Measurements from ENCODE around the gene PARVB.
A peak's percentile ranks its signal among the peaks of the same experiment; 100 is the strongest.

Gene PARVB

GRCh38 chr22:44128958-44129618 is 105.0 kb downstream of the PARVB start:
- no peak for DNase-seq (ENCODE audit: low spot score)
- H2BK120ac ChIP-seq (ENCODE audit: low read depth, low read length): no peak overlapping the region
- no peak overlapping the region for H3K4me3 ChIP-seq (ENCODE audit: low read length in 2 of 2)
- H3K4me1 ChIP-seq (ENCODE audit: control insufficient read depth in 2 of 2, insufficient read depth in 1 of 2, low read depth in 1 of 2, low read length in 2 of 2): peaks cover 4 to 9% of the 10 kb centered on the region in 2 donors
- no peak overlapping the region for H2BK15ac ChIP-seq (ENCODE audit: low read length)
- H3K9ac ChIP-seq (ENCODE audit: low read depth, low read length, poor library complexity): no peak overlapping the region
- H3K27ac ChIP-seq (replicated peaks; ENCODE audit: low read length): no peak overlapping the region
- H3K27me3 ChIP-seq (ENCODE audit: control insufficient read depth in 3 of 3, insufficient read depth in 3 of 3, low read depth in 1 of 3, low read length in 3 of 3): no peaks in the 10 kb centered on the region
- no peak overlapping the region for H3K23ac ChIP-seq (ENCODE audit: low read depth, low read length, poor library complexity)
- no CpG with 5 or more reads among the region's 19 CpGs for WGBS, 2 donors (ENCODE audit: extremely low coverage in 2 of 2, insufficient read length in 2 of 2, insufficient replicate concordance in 1 of 2)
- no peak overlapping the region for H3K18ac ChIP-seq (ENCODE audit: low read length)
- H3K4ac ChIP-seq (ENCODE audit: low read length): no peak overlapping the region
- no peak overlapping the region for H4K91ac ChIP-seq (ENCODE audit: low read depth, low read length, poor library complexity)
- no peaks in the 10 kb centered on the region for H3K79me1 ChIP-seq (ENCODE audit: low read depth, low read length)
- no peak overlapping the region for H2AFZ ChIP-seq (ENCODE audit: low read length)
- peak overlapping the region; percentile 22 for H2AK5ac ChIP-seq (ENCODE audit: low read depth, low read length)
- H3K36me3 ChIP-seq (replicated peaks in 1 of 2; ENCODE audit: control insufficient read depth in 2 of 2, insufficient read depth in 2 of 2, low read length in 2 of 2): no peaks in the 10 kb centered on the region
- peaks cover 3 to 8% of the 10 kb centered on the region in 2 donors for H3K9me3 ChIP-seq (replicated peaks in 1 of 2; ENCODE audit: control insufficient read depth in 2 of 2, insufficient read depth in 1 of 2, low read depth in 1 of 2, low read length in 2 of 2)
- H3K14ac ChIP-seq (ENCODE audit: low read length): peak overlapping the region; percentile 79
- H4K8ac ChIP-seq (ENCODE audit: low read depth, low read length): no peak overlapping the region
- no peak overlapping the region for H2BK5ac ChIP-seq (ENCODE audit: low read length)
- H3K4me2 ChIP-seq (ENCODE audit: insufficient read depth, low read length, poor library complexity, severe bottlenecking): no peak overlapping the region
- no peak overlapping the region for H2BK12ac ChIP-seq (ENCODE audit: low read length)

DNA sequence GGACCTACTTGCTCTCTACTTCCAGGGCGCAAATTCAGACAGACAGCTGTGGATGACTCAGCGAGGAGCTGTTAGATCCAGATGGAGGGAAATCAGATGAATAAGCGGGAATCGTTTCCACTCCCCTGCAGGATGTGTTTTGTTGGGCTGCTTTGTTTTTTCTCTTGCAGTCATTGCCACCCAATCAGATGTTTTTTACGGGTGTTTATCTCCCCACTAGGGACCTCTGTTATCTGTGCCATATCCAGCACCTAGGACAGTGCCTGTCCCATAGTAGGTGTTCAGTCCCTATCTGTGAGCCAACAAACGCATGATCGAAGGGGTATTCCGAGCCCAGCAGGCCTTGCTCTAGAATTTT is 105.5 kb downstream of the PARVB start:
- no peaks in the 10 kb centered on the region for H3K27me3 ChIP-seq (ENCODE audit: control insufficient read depth in 3 of 3, insufficient read depth in 3 of 3, low read depth in 1 of 3, low read length in 3 of 3)
- peaks cover 4 to 9% of the 10 kb centered on the region in 2 donors for H3K4me1 ChIP-seq (ENCODE audit: control insufficient read depth in 2 of 2, insufficient read depth in 1 of 2, low read depth in 1 of 2, low read length in 2 of 2)
- no peak overlapping the region for H3K4me2 ChIP-seq (ENCODE audit: insufficient read depth, low read length, poor library complexity, severe bottlenecking)
- no peak overlapping the region for H3K27ac ChIP-seq (replicated peaks; ENCODE audit: low read length)
- no peaks in the 10 kb centered on the region for H3K79me1 ChIP-seq (ENCODE audit: low read depth, low read length)
- H4K8ac ChIP-seq (ENCODE audit: low read depth, low read length): no peak overlapping the region
- no peaks in the 10 kb centered on the region for H3K36me3 ChIP-seq (replicated peaks in 1 of 2; ENCODE audit: control insufficient read depth in 2 of 2, insufficient read depth in 2 of 2, low read length in 2 of 2)
- no peak overlapping the region for H3K23ac ChIP-seq (ENCODE audit: low read depth, low read length, poor library complexity)
- WGBS, 2 donors (ENCODE audit: extremely low coverage in 2 of 2, insufficient read length in 2 of 2, insufficient replicate concordance in 1 of 2): no CpG with 5 or more reads among the region's 8 CpGs
- H3K9ac ChIP-seq (ENCODE audit: low read depth, low read length, poor library complexity): no peak overlapping the region
- no peak overlapping the region for H3K4me3 ChIP-seq (ENCODE audit: low read length in 2 of 2)
- H2AK5ac ChIP-seq (ENCODE audit: low read depth, low read length): no peak overlapping the region
- no peak overlapping the region for H2BK5ac ChIP-seq (ENCODE audit: low read length)
- H3K14ac ChIP-seq (ENCODE audit: low read length): no peak overlapping the region
- peaks cover 3 to 8% of the 10 kb centered on the region in 2 donors for H3K9me3 ChIP-seq (replicated peaks in 1 of 2; ENCODE audit: control insufficient read depth in 2 of 2, insufficient read depth in 1 of 2, low read depth in 1 of 2, low read length in 2 of 2)
- no peak overlapping the region for H2BK15ac ChIP-seq (ENCODE audit: low read length)
- no peak overlapping the region for H2BK120ac ChIP-seq (ENCODE audit: low read depth, low read length)
- no peak overlapping the region for H2BK12ac ChIP-seq (ENCODE audit: low read length)
- H2AFZ ChIP-seq (ENCODE audit: low read length): peak overlapping the region; percentile 21
- no peak overlapping the region for H3K18ac ChIP-seq (ENCODE audit: low read length)
- no peak for DNase-seq (ENCODE audit: low spot score)
- H3K4ac ChIP-seq (ENCODE audit: low read length): no peak overlapping the region
- H4K91ac ChIP-seq (ENCODE audit: low read depth, low read length, poor library complexity): no peak overlapping the region

DNA sequence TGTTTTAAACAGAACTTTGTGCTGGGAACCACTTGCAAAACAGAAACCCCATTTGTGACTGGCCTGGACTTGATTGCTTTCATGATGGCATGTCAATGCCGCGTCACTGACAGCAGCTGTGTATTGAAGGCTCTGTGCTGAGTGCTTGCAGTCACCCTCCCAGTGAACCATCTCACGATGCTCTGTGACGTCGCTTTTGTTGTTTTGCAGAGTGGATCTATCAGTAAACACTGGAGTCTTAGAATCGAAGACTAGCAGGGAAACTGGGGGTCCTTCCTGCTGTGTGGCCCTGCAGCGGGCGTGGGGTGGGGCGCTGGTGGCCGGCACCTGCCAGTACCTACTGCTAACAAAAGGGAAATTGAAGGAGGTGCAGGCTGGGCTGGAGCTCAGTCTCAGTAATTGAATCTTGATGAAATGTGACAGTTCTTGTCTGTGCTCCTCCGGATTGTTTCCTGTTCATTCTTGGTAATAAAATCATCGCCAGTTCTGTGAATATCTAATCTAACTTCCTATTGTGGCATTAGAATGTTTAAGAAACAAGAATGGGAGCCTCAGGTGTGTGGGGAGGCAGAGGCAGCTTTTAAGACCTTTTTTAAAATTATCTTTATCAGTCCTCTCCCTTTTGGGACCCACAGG is 106.1 kb downstream of the PARVB start:
- Histone ChIP-seq H2BK15ac (ENCODE audit: low read length) (no peak overlapping the region), H2AK5ac (ENCODE audit: low read depth, low read length) (no peak overlapping the region), H3K4me1 (ENCODE audit: control insufficient read depth in 2 of 2, insufficient read depth in 1 of 2, low read depth in 1 of 2, low read length in 2 of 2) (peaks cover 4 to 9% of the 10 kb centered on the region in 2 donors), H3K27me3 (ENCODE audit: control insufficient read depth in 3 of 3, insufficient read depth in 3 of 3, low read depth in 1 of 3, low read length in 3 of 3) (no peaks in the 10 kb centered on the region), H3K4me2 (ENCODE audit: insufficient read depth, low read length, poor library complexity, severe bottlenecking) (no peak overlapping the region), H2BK12ac (ENCODE audit: low read length) (no peak overlapping the region), H3K14ac (ENCODE audit: low read length) (no peak overlapping the region), H3K9ac (ENCODE audit: low read depth, low read length, poor library complexity) (no peak overlapping the region), H3K18ac (ENCODE audit: low read length) (no peak overlapping the region), H4K91ac (ENCODE audit: low read depth, low read length, poor library complexity) (no peak overlapping the region), H3K23ac (ENCODE audit: low read depth, low read length, poor library complexity) (no peak overlapping the region), H3K79me1 (ENCODE audit: low read depth, low read length) (no peaks in the 10 kb centered on the region), H3K4me3 (ENCODE audit: low read length in 2 of 2) (no peak overlapping the region), H2BK120ac (ENCODE audit: low read depth, low read length) (no peak overlapping the region), H3K4ac (ENCODE audit: low read length) (no peak overlapping the region), H2AFZ (ENCODE audit: low read length) (peak overlapping the region; percentile 21), H3K9me3 (replicated peaks in 1 of 2; ENCODE audit: control insufficient read depth in 2 of 2, insufficient read depth in 1 of 2, low read depth in 1 of 2, low read length in 2 of 2) (peaks cover 3 to 8% of the 10 kb centered on the region in 2 donors), H3K27ac (replicated peaks; ENCODE audit: low read length) (no peak overlapping the region), H2BK5ac (ENCODE audit: low read length) (no peak overlapping the region), H4K8ac (ENCODE audit: low read depth, low read length) (no peak overlapping the region), H3K36me3 (replicated peaks in 1 of 2; ENCODE audit: control insufficient read depth in 2 of 2, insufficient read depth in 2 of 2, low read length in 2 of 2) (no peaks in the 10 kb centered on the region)
- no CpG with 5 or more reads among the region's 12 CpGs for WGBS, 2 donors (ENCODE audit: extremely low coverage in 2 of 2, insufficient read length in 2 of 2, insufficient replicate concordance in 1 of 2)
- no peak for DNase-seq (ENCODE audit: low spot score)

- Histone ChIP-seq H3K27ac (replicated peaks; ENCODE audit: low read length) (no peak overlapping the region), H3K4me3 (ENCODE audit: low read length in 2 of 2) (no peak overlapping the region), H3K79me1 (ENCODE audit: low read depth, low read length) (no peaks in the 10 kb centered on the region), H3K18ac (ENCODE audit: low read length) (no peak overlapping the region), H3K27me3 (ENCODE audit: control insufficient read depth in 3 of 3, insufficient read depth in 3 of 3, low read depth in 1 of 3, low read length in 3 of 3) (no peaks in the 10 kb centered on the region), H2BK12ac (ENCODE audit: low read length) (no peak overlapping the region), H3K4me1 (ENCODE audit: control insufficient read depth in 2 of 2, insufficient read depth in 1 of 2, low read depth in 1 of 2, low read length in 2 of 2) (peaks cover 4 to 8% of the 10 kb centered on the region in 2 donors), H4K91ac (ENCODE audit: low read depth, low read length, poor library complexity) (no peak overlapping the region), H3K23ac (ENCODE audit: low read depth, low read length, poor library complexity) (no peak overlapping the region), H3K14ac (ENCODE audit: low read length) (no peak overlapping the region), H2BK5ac (ENCODE audit: low read length) (no peak overlapping the region), H3K4me2 (ENCODE audit: insufficient read depth, low read length, poor library complexity, severe bottlenecking) (no peak overlapping the region), H3K9ac (ENCODE audit: low read depth, low read length, poor library complexity) (no peak overlapping the region), H3K9me3 (replicated peaks in 1 of 2; ENCODE audit: control insufficient read depth in 2 of 2, insufficient read depth in 1 of 2, low read depth in 1 of 2, low read length in 2 of 2) (peaks cover under 1 to 8% of the 10 kb centered on the region in 2 donors), H3K36me3 (replicated peaks in 1 of 2; ENCODE audit: control insufficient read depth in 2 of 2, insufficient read depth in 2 of 2, low read length in 2 of 2) (no peaks in the 10 kb centered on the region), H2AK5ac (ENCODE audit: low read depth, low read length) (no peak overlapping the region), H2BK15ac (ENCODE audit: low read length) (no peak overlapping the region), H3K4ac (ENCODE audit: low read length) (no peak overlapping the region), H2BK120ac (ENCODE audit: low read depth, low read length) (no peak overlapping the region), H2AFZ (ENCODE audit: low read length) (no peak overlapping the region), H4K8ac (ENCODE audit: low read depth, low read length) (no peak overlapping the region)
- DNase-seq (ENCODE audit: low spot score): no peak
- no CpG with 5 or more reads among the region's 12 CpGs for WGBS, 2 donors (ENCODE audit: extremely low coverage in 2 of 2, insufficient read length in 2 of 2, insufficient replicate concordance in 1 of 2)
Measured at GRCh38 chr22:44131412-44131811, 107.3 kb downstream of the PARVB start.

All from neuronal stem cell (in vitro differentiated cells).